ENCODE data around the gene URAD. TPM values are rescaled to one million over a fixed set of nuclear protein-coding genes. Genes with fewer than 3 reads are reported as not detected.

The URAD gene
- total RNA-seq: not detected in 2 replicates

GRCh38 chr13:27988520-27988919, at the start of gene URAD:
URAD (minus strand) TSS chr13:27988693; CDS start chr13:27988637, 56 bp downstream.

GRCh38 chr13:27969082-27969865, 19.2 kb downstream of the URAD start, which contains the start of gene CDX2:
CDX2 (minus strand) TSS chr13:27969315; CDS start chr13:27969006, 309 bp downstream.

Other genes starting within 250 kb of the URAD start
- not detected in 2 replicates for gene GSX1, start 196.2 kb downstream of the URAD start, total RNA-seq
- not detected in 2 replicates for gene PDX1, start 68.7 kb downstream of the URAD start, total RNA-seq
- not detected in 2 replicates for gene CDX2, start 19.4 kb downstream of the URAD start, total RNA-seq
- 0.16 and 0.38 TPM in 2 replicates for gene FLT3, start 111.9 kb upstream of the URAD start, total RNA-seq
- gene PAN3, start 149.9 kb upstream of the URAD start, total RNA-seq: 11.6 and 16.5 TPM in 2 replicates

Measured in mesangial cell (primary cell).